Retinal pigment epithelial cell (primary cell): ENCODE results near the gene ELL3.
A peak's percentile ranks its signal among the peaks of the same experiment; 100 is the strongest.
"Not testable (repeated sequence)": the region's sequence is repeated elsewhere in the genome, so short reads cannot be mapped to it uniquely, and the experiment has no call there.

Source experiments
- DNase-seq: peaks from one replicate; pipeline ENCODE4 v3.0.0-alpha.2; 2010; ENCODE audit warnings: low read depth
- H3K4me3 ChIP-seq: 2 replicates; pipeline ENCODE4 v1.5.1; 2011; ENCODE audit warnings: mild to moderate bottlenecking, low read length, control low read depth, moderate library complexity
- TF ChIP-seq, protein P1 (sequence below): conservative IDR thresholded peaks from 2 replicates; pipeline ENCODE4 v1.5.1; 2011; ENCODE audit warnings: low read depth, low read length, control low read depth, inconsistent platforms

The ELL3 gene

DNA sequence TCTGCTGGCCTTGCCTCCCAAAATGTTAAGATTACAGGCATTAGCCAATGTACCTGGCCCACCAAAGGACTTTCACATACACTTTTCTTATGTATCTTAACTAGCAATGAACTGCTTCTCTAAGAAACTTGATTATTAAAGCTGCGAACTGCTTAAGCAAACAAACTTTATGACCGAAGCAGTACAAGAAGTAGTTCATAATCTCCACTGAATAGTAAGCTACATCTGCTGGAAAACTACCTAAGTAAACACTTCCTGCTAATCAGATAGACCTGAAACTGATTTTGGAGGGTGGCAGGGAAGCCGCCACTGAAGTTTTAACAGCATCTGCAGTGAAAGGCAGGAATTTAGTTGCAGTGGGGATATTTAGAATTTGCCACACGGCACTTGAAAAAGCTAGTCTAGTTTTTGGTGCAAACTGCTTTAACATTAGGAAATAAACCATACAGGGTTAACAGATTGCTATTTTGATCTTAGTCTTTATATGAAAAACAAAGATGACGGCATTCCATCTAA, 31.7 kb upstream of the ELL3 start:
- DNase-seq, result no peak
- no peak overlapping the region for H3K4me3 ChIP-seq
- TF ChIP-seq, protein P1, sequence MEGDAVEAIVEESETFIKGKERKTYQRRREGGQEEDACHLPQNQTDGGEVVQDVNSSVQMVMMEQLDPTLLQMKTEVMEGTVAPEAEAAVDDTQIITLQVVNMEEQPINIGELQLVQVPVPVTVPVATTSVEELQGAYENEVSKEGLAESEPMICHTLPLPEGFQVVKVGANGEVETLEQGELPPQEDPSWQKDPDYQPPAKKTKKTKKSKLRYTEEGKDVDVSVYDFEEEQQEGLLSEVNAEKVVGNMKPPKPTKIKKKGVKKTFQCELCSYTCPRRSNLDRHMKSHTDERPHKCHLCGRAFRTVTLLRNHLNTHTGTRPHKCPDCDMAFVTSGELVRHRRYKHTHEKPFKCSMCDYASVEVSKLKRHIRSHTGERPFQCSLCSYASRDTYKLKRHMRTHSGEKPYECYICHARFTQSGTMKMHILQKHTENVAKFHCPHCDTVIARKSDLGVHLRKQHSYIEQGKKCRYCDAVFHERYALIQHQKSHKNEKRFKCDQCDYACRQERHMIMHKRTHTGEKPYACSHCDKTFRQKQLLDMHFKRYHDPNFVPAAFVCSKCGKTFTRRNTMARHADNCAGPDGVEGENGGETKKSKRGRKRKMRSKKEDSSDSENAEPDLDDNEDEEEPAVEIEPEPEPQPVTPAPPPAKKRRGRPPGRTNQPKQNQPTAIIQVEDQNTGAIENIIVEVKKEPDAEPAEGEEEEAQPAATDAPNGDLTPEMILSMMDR, result no peak

DNA sequence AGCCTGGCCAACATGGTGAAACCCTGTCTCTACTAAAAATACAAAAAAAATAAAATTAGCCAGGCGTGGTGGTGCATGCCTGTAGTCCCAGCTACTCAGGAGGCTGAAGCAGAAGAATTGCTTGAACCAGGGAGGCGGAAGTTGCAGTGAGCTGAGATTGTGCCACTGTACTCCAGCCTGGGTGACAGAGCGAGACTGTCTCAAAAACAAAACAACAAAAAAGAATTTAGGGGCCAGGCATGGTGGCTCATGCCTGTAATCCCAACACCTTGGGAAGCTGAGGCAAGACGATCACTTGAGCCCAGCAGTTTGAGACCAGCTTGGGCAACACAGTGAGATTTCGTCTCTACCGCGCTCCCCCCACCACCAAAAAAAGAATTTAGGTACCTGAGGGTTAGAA, 25.9 kb upstream of the ELL3 start:
- DNase-seq, H3K4me3 ChIP-seq: not testable (repeated sequence)

DNA sequence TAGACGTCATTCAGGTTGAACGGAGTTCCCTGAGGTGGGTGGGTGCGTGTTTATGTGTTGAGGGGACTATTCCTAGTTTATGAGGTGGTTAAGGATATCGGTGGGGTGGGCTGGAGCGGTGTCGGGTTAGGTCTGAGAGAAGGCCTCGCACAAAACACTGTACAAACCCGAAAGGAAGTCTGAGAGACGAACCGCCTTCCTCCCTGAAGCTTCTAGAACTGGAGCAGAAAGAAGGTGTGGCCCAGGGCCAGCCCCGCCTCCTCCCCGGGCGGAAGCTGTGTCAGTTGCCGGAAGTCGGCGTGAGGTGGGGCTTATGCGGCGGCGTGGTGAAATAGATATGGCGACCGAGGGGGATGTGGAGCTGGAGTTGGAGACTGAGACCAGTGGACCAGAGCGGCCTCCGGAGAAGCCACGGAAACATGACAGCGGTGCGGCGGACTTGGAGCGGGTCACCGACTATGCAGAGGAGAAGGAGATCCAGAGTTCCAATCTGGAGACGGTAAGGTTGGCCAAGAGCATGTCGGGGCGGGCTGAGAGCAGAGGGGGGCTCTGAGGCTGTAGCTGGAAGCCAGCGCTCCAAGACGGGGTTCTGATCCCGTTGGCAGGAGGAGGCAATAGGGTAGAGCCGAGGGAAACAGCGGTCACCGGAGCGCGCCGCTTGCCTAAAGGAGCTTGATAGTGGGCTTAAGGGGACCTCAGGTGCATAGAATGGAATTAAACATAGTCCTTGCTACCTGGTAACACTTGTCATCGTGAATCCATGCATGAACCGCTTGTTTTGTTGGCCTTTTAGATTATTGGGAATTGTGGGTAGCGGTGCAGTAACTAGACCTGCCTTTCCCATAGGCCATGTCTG, 23.7 kb upstream of the ELL3 start, which contains the start of gene HYPK:
HYPK (plus strand) TSS at position 314 of the 856 bp plus-strand sequence; CDS start at position 338, 24 bp downstream.
- peak; percentile 60 for DNase-seq
- peak within 1 kb of the TSS; percentile 94 for H3K4me3 ChIP-seq
- TF ChIP-seq, protein P1, result no peak

DNA sequence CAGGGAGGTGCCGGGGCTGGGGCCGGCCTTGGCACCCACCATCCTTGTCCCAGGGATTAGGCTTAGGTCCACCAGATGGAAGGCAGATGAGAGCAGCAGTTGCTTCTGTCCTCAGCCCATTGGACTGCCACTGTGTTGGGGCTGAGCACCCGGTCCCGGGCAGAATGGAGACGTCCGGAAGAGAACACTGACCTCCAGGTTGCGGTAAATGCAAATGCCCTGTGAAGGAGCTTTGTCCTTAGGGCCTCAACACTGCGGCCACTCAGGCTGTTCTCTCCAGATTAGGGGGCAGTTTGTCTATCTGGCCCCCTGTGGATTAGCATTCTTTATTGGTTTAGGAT, 23.1 kb upstream of the ELL3 start, which contains the start of gene SERINC4:
SERINC4 (minus strand) TSS at position 276 of the 341 bp plus-strand sequence; CDS start at position 42, 234 bp downstream.
- peak within 1 kb of the TSS; percentile 94 for H3K4me3 ChIP-seq
- TF ChIP-seq, protein P1, result no peak
- no peak for DNase-seq

DNA sequence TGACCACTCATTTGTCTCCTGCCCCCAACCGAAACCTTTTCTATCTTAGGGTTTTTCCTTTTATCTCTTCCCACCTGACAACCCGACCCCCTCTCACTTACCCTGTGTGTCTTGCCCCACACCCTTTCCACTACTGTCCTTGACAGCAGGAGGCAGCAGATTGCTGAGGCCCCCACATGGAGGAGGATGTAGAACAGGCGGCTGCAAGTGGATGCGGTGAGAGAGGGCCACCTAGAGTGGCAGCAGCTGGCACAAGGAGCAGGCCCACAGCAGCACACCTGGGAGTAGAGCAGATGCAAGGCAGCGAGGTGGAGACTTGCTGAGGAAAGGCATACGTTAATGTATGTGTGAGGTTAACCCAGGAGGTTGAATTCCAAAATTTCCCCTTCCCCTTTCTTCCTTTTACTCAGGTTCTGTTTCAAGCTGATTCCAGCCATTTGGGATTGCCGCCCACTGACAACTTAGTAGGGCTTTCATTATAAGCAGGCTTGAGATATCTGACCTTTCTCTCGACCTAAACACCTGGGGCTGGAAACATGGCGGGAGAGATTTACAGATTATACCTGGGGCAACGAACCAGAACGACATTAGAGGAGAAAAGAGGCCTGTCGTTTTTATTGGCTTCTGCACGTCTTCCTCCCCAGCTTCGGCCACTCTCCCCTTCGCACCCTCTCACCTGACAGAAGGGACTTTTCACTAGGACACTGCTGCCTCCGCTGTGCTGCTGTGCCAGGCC, 22.6 kb upstream of the ELL3 start:
- DNase-seq, result no peak
- TF ChIP-seq, protein P1, result no peak
- H3K4me3 ChIP-seq, result no peak overlapping the region

DNA sequence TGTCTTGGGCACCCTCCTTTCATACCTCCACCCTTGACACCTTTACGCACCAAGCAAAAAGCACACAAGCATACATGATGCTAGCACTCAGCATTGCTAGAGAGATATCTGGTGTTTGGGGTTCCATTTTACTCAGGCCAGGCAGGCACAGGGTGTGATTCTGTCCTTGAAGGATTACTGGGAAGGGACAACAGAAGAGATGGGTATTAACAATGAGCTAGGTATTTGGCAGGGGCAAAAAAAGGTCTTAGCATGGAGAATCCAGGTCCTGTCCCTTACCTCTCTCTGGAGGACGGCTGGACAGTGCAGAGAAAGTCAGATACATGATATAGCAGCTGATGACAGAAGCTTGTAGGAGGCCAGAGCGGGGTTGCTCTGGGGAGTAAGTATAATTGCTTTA, 19.8 kb upstream of the ELL3 start:
- no peak overlapping the region for H3K4me3 ChIP-seq
- TF ChIP-seq, protein P1, result no peak
- no peak for DNase-seq

DNA sequence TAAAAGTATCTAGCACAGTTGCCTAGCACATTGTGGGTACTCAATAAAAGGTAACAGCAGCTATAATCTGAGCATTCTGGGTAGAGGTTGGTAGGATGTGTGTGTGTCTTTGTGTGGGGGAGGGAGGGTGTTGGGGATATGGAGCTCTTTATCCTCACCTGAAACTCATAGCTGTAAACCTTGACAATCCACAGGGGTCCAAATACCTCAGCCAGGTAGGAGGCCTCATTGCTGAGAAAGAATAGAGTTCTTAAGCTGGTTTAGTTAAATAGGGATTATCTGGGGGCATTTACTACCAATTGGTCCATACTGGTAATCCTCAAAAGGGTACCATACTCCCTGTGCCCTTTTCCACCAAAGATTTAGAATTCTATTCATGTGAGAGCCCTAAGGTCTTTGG, 19.2 kb upstream of the ELL3 start:
- DNase-seq, result no peak
- TF ChIP-seq, protein P1, result no peak
- no peak overlapping the region for H3K4me3 ChIP-seq
